Tibial artery (tissue), 4 donors: ENCODE results near the gene SEMA3D.

Experiments used
- DNase-seq, 2 donors: peaks; one replicate each; pipeline ENCODE4 v3.0.0-alpha.2; 2019
- H3K27ac ChIP-seq, 2 donors: fragments of 200-600 bp; sonication (generic) in 1 of 2; 1 replicate in 1 of 2; 2 replicates in 1 of 2; pipeline ENCODE4 v1.5.1; 2018 to 2019; ENCODE audit warnings: mild to moderate bottlenecking in 1 of 2
- H3K27me3 ChIP-seq, 2 donors: fragments of 200-600 bp; sonication (generic) in 1 of 2; one replicate each; pipeline versions ENCODE4 v1.5.1 to v1.6.0; 2016 to 2019
- H3K36me3 ChIP-seq, 3 donors: fragments of 200-600 bp; sonication (generic) in 2 of 3; one replicate each; pipeline ENCODE4 v1.5.1; 2016 to 2019; ENCODE audit warnings: mild to moderate bottlenecking in 2 of 3
- H3K4me1 ChIP-seq, 4 donors: fragments of 200-600 bp; sonication (generic) in 2 of 4; 1 replicate in 3 of 4; 2 replicates in 1 of 4; pipeline ENCODE4 v1.5.1; 2016 to 2019
- H3K4me3 ChIP-seq, 2 donors: fragments of 200-600 bp; sonication (generic) in 1 of 2; 1 replicate in 1 of 2; 2 replicates in 1 of 2; pipeline ENCODE4 v1.5.1; 2018 to 2019; ENCODE audit warnings: mild to moderate bottlenecking in 2 of 2
- H3K9me3 ChIP-seq, 3 donors: fragments of 200-600 bp; sonication (generic) in 1 of 3; one replicate each; pipeline ENCODE4 v1.5.1; 2016 to 2019
- CTCF ChIP-seq, 2 experiments: fragments of 200-600 bp in 1 of 2; fragments of 450-650 bp in 1 of 2; IDR thresholded peaks; one replicate each; pipeline ENCODE4 v1.5.1; 2017 to 2019; ENCODE audit warnings: antibody characterized with exemption in 2 of 2, mild to moderate bottlenecking in 1 of 2, moderate library complexity in 1 of 2
- intact Hi-C: fragments of 100-400 bp; cut with DNase I; formaldehyde crosslinking; loops from one replicate; pipeline ENCODE4 v1.15.0; 2023; ENCODE audit warnings: low total_unique reads

Gene SEMA3D

DNA sequence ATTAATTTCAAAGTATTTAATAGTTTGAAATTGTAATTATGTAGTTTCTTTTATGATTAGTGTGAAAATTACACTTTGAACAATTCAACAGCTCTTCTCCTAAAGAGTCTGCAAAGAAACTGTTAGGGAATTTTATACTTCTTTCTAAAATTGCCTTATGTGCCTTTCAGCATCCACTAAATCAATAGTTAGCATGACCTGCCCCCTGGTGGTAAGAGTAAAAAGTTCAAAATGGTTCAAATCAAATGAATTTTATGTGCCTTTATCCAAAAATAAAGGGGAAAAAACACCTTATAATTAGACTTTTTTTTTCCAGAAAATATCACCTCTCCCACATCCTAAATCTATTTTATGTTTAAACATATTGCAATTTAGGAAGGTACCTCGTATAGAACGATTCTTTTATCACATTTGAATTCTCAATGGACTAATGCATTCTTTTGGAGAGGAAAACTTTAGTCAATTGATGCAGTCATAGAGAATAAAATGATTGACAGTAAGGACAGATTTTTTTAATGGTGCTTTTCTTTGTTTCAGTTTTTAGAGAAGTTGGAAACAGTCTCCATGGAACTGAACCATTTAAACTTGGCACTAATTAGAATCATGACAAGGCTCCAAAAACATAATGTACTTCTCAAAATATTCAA, 163.7 kb downstream of the SEMA3D start:
- H3K9me3 ChIP-seq, result no peaks in the 10 kb centered on the region
- H3K36me3 ChIP-seq, result no peaks in the 10 kb centered on the region
- H3K4me1 ChIP-seq, result peaks cover 0 to 4% (median 0%) of the 10 kb centered on the region in 4 donors
- no peak overlapping the region for H3K4me3 ChIP-seq
- no peaks in the 10 kb centered on the region for H3K27me3 ChIP-seq
- no peak overlapping the region for H3K27ac ChIP-seq
- intact Hi-C loops, result loop anchor here (10.0 kb wide), 1 partner anchor 1048 kb away; no protein-coding TSS in a partner anchor
- no peak for DNase-seq
- TF ChIP-seq CTCF (IDR thresholded peaks at IDR 0.05), result peak; percentile 64 to 82

DNA sequence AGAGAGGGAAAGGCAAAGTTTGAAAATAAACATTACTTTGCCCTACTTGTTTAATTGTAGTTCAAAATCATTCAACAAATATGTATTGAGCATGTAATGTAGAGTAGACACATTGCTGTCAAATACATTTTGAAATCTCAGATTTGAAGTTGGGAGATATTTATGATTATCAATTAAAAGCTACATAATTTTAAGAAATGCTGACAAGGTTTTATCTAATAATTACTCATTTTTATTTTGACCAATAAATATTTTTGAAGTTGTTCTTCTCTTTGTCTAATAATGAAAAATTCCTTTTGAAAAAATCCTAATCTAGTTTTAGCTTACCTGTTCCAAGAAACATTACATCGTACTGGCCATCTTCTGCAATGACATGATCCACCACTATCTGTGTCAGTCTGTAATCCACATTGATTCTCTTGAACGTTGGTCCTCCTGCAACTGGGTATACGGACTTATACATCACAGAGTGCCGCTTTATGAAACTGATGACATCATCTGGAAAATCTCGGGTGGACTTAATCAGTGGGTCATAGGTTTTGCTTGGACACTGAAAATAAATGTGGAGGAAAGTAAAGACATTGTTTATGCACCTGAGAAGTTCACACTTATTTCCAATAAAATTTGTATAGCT, 164.7 kb downstream of the SEMA3D start:
- intact Hi-C loops, result loop anchor here (10.0 kb wide), 1 partner anchor 1047 kb away; no protein-coding TSS in a partner anchor
- no peak for DNase-seq
- no peak overlapping the region for H3K27ac ChIP-seq
- no peak for TF ChIP-seq CTCF (IDR thresholded peaks at IDR 0.05)
- no peaks in the 10 kb centered on the region for H3K36me3 ChIP-seq
- no peak overlapping the region for H3K4me3 ChIP-seq
- H3K27me3 ChIP-seq, result no peaks in the 10 kb centered on the region
- peaks cover 0 to 4% (median 0%) of the 10 kb centered on the region in 4 donors for H3K4me1 ChIP-seq
- no peaks in the 10 kb centered on the region for H3K9me3 ChIP-seq

- Histone ChIP-seq H3K36me3 (no peaks in the 10 kb centered on the region), H3K4me3 (no peak overlapping the region), H3K27me3 (no peaks in the 10 kb centered on the region), H3K9me3 (no peaks in the 10 kb centered on the region), H3K27ac (no peak overlapping the region), H3K4me1 (peaks cover 0 to 4% (median 0%) of the 10 kb centered on the region in 4 donors)
- TF ChIP-seq CTCF (IDR thresholded peaks at IDR 0.05), result peak; percentile 26 to 29
- DNase-seq, result no peak
- intact Hi-C loops, result loop anchor here (10.0 kb wide), 1 partner anchor 1046 kb away; no protein-coding TSS in a partner anchor
Observed at GRCh38 chr7:85021101-85021704, 165.7 kb downstream of the SEMA3D start.

DNA sequence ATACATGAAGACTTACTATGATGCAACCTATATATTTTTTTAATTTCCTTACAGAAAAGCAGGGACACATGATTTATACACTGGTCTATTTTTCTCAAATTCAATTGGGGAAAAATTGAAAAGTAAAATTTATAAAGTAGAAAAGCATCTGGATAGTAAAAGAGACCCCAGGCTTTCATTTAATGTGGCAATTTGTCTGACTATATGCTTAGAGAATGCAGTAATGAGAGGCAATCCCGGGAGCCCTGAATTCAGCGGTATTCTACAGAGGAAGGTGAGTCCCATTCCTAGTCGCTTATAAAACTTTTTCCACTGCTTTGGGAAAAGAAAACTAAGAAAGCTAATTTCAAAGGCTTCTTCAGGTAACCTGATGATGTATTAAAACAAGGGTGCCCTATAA, 167.1 kb downstream of the SEMA3D start:
- Histone ChIP-seq H3K4me3 (no peak overlapping the region), H3K27me3 (no peaks in the 10 kb centered on the region), H3K27ac (no peak overlapping the region), H3K36me3 (no peaks in the 10 kb centered on the region), H3K4me1 (no peaks in the 10 kb centered on the region), H3K9me3 (no peaks in the 10 kb centered on the region)
- no peak for TF ChIP-seq CTCF (IDR thresholded peaks at IDR 0.05)
- DNase-seq, result no peak
- intact Hi-C loops, result loop anchor here (10.0 kb wide), 1 partner anchor 1045 kb away; no protein-coding TSS in a partner anchor

DNA sequence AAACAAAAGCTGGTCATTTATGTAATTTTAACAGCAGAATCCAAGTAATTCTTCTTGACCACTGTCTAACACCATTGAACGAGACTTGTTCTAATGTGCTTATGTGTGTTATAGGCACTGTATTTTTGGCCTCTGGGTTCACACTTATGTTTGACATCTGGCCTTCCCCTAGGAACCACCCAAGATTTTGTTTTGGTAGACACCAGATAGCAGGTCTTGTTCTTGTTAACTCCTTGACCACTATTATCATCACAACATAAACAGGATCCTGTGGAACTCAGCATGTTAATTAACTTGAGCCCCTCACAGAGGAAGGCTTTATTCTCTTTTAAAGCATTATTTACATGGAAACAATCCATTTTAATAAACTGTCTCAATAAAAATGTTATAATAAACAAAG, 167.7 kb downstream of the SEMA3D start:
- Histone ChIP-seq H3K27me3 (no peaks in the 10 kb centered on the region), H3K9me3 (no peaks in the 10 kb centered on the region)
- intact Hi-C loops, result no loop called here

More for the DNA sequence above, 167.7 kb downstream of the SEMA3D start:
- no peaks in the 10 kb centered on the region for H3K4me1 ChIP-seq
- no peaks in the 10 kb centered on the region for H3K36me3 ChIP-seq
- no peak for TF ChIP-seq CTCF (IDR thresholded peaks at IDR 0.05)
- no peak overlapping the region for H3K27ac ChIP-seq
- no peak overlapping the region for H3K4me3 ChIP-seq
- DNase-seq, result no peak
